ENCODE data around the gene KLF11. TPM values are rescaled to one million over a fixed set of nuclear protein-coding genes. Genes with fewer than 3 reads are reported as not detected.

KLF11 gene
- polyA plus RNA-seq, 6 donors from 2014 or later: 13.8 to 34.0 (median 16.9) TPM

- no peak for DNase-seq
- ATAC-seq (ENCODE audit: low read depth in 2 of 2): no peak
- Mint-ChIP-seq H3K36me3 (peaks cover 0 to 8% of the 10 kb centered on the region in 2 donors), H3K27ac (no peak overlapping the region), H3K9me3 (peaks cover 0 to 1% (median 0%) of the 10 kb centered on the region in 7 donors), H3K4me1 (peaks cover 5 to 12% (median 6%) of the 10 kb centered on the region in 3 donors), H3K27me3 (peaks cover 48 to 75% (median 64%) of the 10 kb centered on the region in 3 donors), H3K4me3 (peak overlapping the region in 1 of 8 donors; percentile 64)
Observed at GRCh38 chr2:10073706-10074105, 30.4 kb downstream of the KLF11 start.

- no peak overlapping the region for H3K4me3 Mint-ChIP-seq
- ATAC-seq (ENCODE audit: low read depth in 2 of 2): no peak
- H3K4me1 Mint-ChIP-seq: peaks cover 12 to 19% (median 12%) of the 10 kb centered on the region in 3 donors
Observed at GRCh38 chr2:10075101-10075500, 31.8 kb downstream of the KLF11 start.

GRCh38 chr2:10075571-10076209, 32.3 kb downstream of the KLF11 start:
- Mint-ChIP-seq H3K4me1 (peaks cover 12 to 19% (median 12%) of the 10 kb centered on the region in 3 donors), H3K36me3 (peaks cover 5 to 8% of the 10 kb centered on the region in 2 donors), H3K4me3 (no peak overlapping the region), H3K27ac (no peak overlapping the region), H3K9me3 (peaks cover 0 to 1% (median 0%) of the 10 kb centered on the region in 7 donors), H3K27me3 (peaks cover 55 to 82% (median 71%) of the 10 kb centered on the region in 3 donors)
- DNase-seq (no peak), ATAC-seq (ENCODE audit: low read depth in 2 of 2) (no peak)

More at GRCh38 chr2:10075101-10075500, 31.8 kb downstream of the KLF11 start:
- Mint-ChIP-seq H3K9me3 (peaks cover 0 to 1% (median 0%) of the 10 kb centered on the region in 7 donors), H3K27me3 (peaks cover 55 to 82% (median 71%) of the 10 kb centered on the region in 3 donors), H3K36me3 (peaks cover 5 to 8% of the 10 kb centered on the region in 2 donors), H3K27ac (no peak overlapping the region)
- DNase-seq: no peak

GRCh38 chr2:10076511-10076910, 33.2 kb downstream of the KLF11 start:
- peaks cover 62 to 82% (median 73%) of the 10 kb centered on the region in 3 donors for H3K27me3 Mint-ChIP-seq

GRCh38 chr2:10076988-10077527, 33.7 kb downstream of the KLF11 start:
- Mint-ChIP-seq H3K27me3 (peaks cover 62 to 84% (median 79%) of the 10 kb centered on the region in 3 donors), H3K9me3 (peaks cover 0 to 1% (median 0%) of the 10 kb centered on the region in 7 donors), H3K4me3 (peak overlapping the region in 1 of 8 donors; percentile 34), H3K36me3 (peaks cover 5 to 8% of the 10 kb centered on the region in 2 donors), H3K27ac (no peak overlapping the region), H3K4me1 (peaks cover 12 to 21% (median 19%) of the 10 kb centered on the region in 3 donors)
- ATAC-seq (ENCODE audit: low read depth in 2 of 2) (no peak), DNase-seq (no peak)

More at GRCh38 chr2:10076511-10076910, 33.2 kb downstream of the KLF11 start:
- Mint-ChIP-seq H3K9me3 (peaks cover 0 to 1% (median 0%) of the 10 kb centered on the region in 7 donors), H3K27ac (no peak overlapping the region), H3K4me1 (peaks cover 12 to 19% (median 18%) of the 10 kb centered on the region in 3 donors), H3K4me3 (no peak overlapping the region), H3K36me3 (peaks cover 5 to 8% of the 10 kb centered on the region in 2 donors)
- no peak for DNase-seq
- ATAC-seq (ENCODE audit: low read depth in 2 of 2): no peak

DNA sequence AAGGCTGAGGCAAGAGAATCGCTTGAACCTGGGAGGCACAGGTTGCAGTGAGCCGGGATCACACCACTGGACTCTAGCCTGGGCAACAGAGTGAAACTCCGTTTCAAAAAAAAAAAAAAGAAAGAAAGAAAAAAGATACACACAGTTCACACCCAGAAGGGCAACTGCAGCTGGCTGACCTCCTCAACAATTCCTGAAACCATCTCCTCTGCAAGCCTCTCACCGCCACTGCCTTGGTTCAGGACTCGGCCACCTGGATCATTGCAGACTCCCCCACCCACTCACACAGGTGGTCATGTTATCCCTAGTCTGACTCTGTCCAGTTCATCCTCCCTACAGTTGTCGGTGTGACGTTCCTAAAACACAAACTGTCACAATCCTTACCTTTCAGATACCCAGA, 34.7 kb downstream of the KLF11 start:
- Mint-ChIP-seq H3K27ac (no peak overlapping the region), H3K27me3 (peaks cover 60 to 81% (median 77%) of the 10 kb centered on the region in 3 donors), H3K4me1 (peaks cover 7 to 17% (median 11%) of the 10 kb centered on the region in 3 donors), H3K9me3 (no peaks in the 10 kb centered on the region), H3K36me3 (peaks cover 5 to 8% of the 10 kb centered on the region in 2 donors), H3K4me3 (peak overlapping the region in 4 of 8 donors; percentile 12 to 72 (median 38))
- DNase-seq: no peak
- no peak for ATAC-seq (ENCODE audit: low read depth in 2 of 2)

GRCh38 chr2:10078704-10079265, 35.4 kb downstream of the KLF11 start:
- peak; percentile 4 to 8 for ATAC-seq (ENCODE audit: low read depth in 2 of 2)
- H3K27me3 Mint-ChIP-seq: peaks cover 62 to 81% (median 77%) of the 10 kb centered on the region in 3 donors
- no peaks in the 10 kb centered on the region for H3K9me3 Mint-ChIP-seq
- DNase-seq: no peak
- peaks cover 7 to 17% (median 11%) of the 10 kb centered on the region in 3 donors for H3K4me1 Mint-ChIP-seq
- peak overlapping the region in 2 of 6 donors; percentile 18 to 45 for H3K27ac Mint-ChIP-seq
- peaks cover 5 to 8% of the 10 kb centered on the region in 2 donors for H3K36me3 Mint-ChIP-seq
- H3K4me3 Mint-ChIP-seq: peak overlapping the region; percentile 75 to 91 (median 83)

- H3K27me3 Mint-ChIP-seq: peaks cover 61 to 81% (median 77%) of the 10 kb centered on the region in 3 donors
- H3K36me3 Mint-ChIP-seq: peaks cover 5 to 8% of the 10 kb centered on the region in 2 donors
- H3K4me1 Mint-ChIP-seq: peaks cover 7 to 17% (median 11%) of the 10 kb centered on the region in 3 donors
- H3K4me3 Mint-ChIP-seq: peak overlapping the region; percentile 75 to 91 (median 83)
- H3K27ac Mint-ChIP-seq: peak overlapping the region in 1 of 6 donors; percentile 45
- DNase-seq (no peak), ATAC-seq (ENCODE audit: low read depth in 2 of 2) (peak; percentile 47 to 55)
- H3K9me3 Mint-ChIP-seq: no peaks in the 10 kb centered on the region
Observed at GRCh38 chr2:10079266-10079869, 36.0 kb downstream of the KLF11 start.

GRCh38 chr2:10079870-10080535, 36.7 kb downstream of the KLF11 start, which contains the start of gene CYS1:
Gene CYS1 (minus strand): TSS chr2:10080411. CDS start chr2:10080223, 188 bp downstream.
- peaks cover 62 to 81% (median 77%) of the 10 kb centered on the region in 3 donors for H3K27me3 Mint-ChIP-seq
- peaks cover 7 to 17% (median 11%) of the 10 kb centered on the region in 3 donors for H3K4me1 Mint-ChIP-seq
- peak within 1 kb of the TSS in 2 of 6 donors; percentile 45 to 79 for H3K27ac Mint-ChIP-seq
- peaks cover 5 to 8% of the 10 kb centered on the region in 2 donors for H3K36me3 Mint-ChIP-seq
- peak within 1 kb of the TSS; percentile 75 to 91 (median 83) for H3K4me3 Mint-ChIP-seq
- ATAC-seq (ENCODE audit: low read depth in 2 of 2) (peak; percentile 50 to 58), DNase-seq (no peak)
- no peaks in the 10 kb centered on the region for H3K9me3 Mint-ChIP-seq

DNA sequence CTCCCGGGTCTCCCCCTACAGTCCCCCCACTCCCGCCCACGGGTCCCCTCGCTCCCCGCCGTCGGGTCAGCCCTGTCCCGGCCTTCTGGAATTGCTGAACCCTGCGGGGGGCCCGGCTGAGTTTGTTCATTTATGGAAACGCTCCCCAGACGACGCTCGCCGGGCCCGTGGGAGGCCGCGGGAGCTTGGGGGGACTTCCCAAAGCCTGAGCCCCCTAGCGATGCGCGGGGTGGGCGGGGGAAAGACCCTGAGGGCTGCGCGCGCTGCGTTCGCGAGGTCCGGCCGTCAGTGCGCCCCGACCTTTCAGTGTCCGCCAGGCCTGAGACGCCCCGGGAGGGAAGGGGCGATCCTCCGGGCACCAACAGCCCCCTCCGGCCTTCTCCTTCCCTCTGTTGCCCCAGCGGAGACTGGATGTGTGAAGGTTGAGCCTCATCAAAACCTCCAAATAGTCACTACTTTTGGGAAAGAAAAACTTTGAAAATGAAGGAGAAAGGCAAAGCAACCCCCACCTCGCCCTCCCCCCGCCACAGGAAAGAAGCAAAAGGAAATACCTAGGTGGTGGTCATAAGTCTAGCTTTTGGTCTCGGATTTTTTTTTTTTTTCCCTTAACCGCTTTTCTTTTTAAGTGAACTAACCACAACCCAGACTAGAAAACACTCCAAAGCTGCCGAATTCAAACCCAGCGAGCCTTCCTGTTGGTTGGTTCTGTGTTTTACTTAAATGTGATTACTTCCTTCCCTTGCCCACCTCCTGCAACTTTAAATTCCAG, 37.4 kb downstream of the KLF11 start:
- Mint-ChIP-seq H3K36me3 (peaks cover 5 to 8% of the 10 kb centered on the region in 2 donors), H3K4me1 (peaks cover 7 to 17% (median 11%) of the 10 kb centered on the region in 3 donors), H3K27me3 (peaks cover 60 to 81% (median 77%) of the 10 kb centered on the region in 3 donors), H3K4me3 (peak overlapping the region; percentile 42 to 87 (median 73)), H3K27ac (peak overlapping the region in 1 of 6 donors; percentile 79), H3K9me3 (no peaks in the 10 kb centered on the region)
- DNase-seq (no peak), ATAC-seq (ENCODE audit: low read depth in 2 of 2) (peak; percentile 21 to 46)

- H3K27ac Mint-ChIP-seq: no peak overlapping the region
- H3K4me3 Mint-ChIP-seq: no peak overlapping the region
- peaks cover 48 to 79% (median 62%) of the 10 kb centered on the region in 3 donors for H3K27me3 Mint-ChIP-seq
- DNase-seq (no peak), ATAC-seq (ENCODE audit: low read depth in 2 of 2) (no peak)
- H3K4me1 Mint-ChIP-seq: peaks cover 7 to 17% (median 11%) of the 10 kb centered on the region in 3 donors
- peaks cover 6 to 10% of the 10 kb centered on the region in 2 donors for H3K36me3 Mint-ChIP-seq
- no peaks in the 10 kb centered on the region for H3K9me3 Mint-ChIP-seq
Observed at GRCh38 chr2:10083046-10083445, 39.7 kb downstream of the KLF11 start.

GRCh38 chr2:10083692-10084211, 40.4 kb downstream of the KLF11 start:
- H3K36me3 Mint-ChIP-seq: peaks cover 0 to 10% of the 10 kb centered on the region in 2 donors
- DNase-seq (no peak), ATAC-seq (ENCODE audit: low read depth in 2 of 2) (no peak)
- H3K9me3 Mint-ChIP-seq: no peaks in the 10 kb centered on the region
- H3K27ac Mint-ChIP-seq: no peak overlapping the region
- peaks cover 6 to 14% (median 6%) of the 10 kb centered on the region in 3 donors for H3K4me1 Mint-ChIP-seq
- H3K4me3 Mint-ChIP-seq: peak overlapping the region in 2 of 8 donors; percentile 7 to 8
- H3K27me3 Mint-ChIP-seq: peaks cover 41 to 72% (median 55%) of the 10 kb centered on the region in 3 donors

Data from naive B cell (primary cell).